ENCODE measurements around the gene ARHGEF4. TPM values are rescaled to one million over a fixed set of nuclear protein-coding genes. Genes with fewer than 3 reads are reported as not detected.

ARHGEF4 gene
- total and polyA plus RNA-seq, 10 of the 15 experiments (the other 5 are each of a cell fraction or from before 2014, with no cell fraction given), result 0.02 to 0.24 (median 0.16) TPM; not detected in 6

- TF ChIP-seq E4F1 (IDR thresholded peaks at IDR 0.05; ENCODE audit: borderline replicate concordance, partially characterized antibody) (no peak), RUNX3 (IDR thresholded peaks at IDR 0.05; ENCODE audit: low read length) (no peak), HDAC2 (IDR thresholded peaks at IDR 0.05) (no peak)
- TF ChIP-seq, protein P1, sequence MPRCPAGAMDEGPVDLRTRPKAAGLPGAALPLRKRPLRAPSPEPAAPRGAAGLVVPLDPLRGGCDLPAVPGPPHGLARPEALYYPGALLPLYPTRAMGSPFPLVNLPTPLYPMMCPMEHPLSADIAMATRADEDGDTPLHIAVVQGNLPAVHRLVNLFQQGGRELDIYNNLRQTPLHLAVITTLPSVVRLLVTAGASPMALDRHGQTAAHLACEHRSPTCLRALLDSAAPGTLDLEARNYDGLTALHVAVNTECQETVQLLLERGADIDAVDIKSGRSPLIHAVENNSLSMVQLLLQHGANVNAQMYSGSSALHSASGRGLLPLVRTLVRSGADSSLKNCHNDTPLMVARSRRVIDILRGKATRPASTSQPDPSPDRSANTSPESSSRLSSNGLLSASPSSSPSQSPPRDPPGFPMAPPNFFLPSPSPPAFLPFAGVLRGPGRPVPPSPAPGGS (IDR thresholded peaks at IDR 0.05; ENCODE audit: borderline replicate concordance, insufficient read depth, low read depth, low read length, poor library complexity, severe bottlenecking), result no peak
Observed at GRCh38 chr2:131005216-131005935, 168.7 kb downstream of the ARHGEF4 start (continued).

DNA sequence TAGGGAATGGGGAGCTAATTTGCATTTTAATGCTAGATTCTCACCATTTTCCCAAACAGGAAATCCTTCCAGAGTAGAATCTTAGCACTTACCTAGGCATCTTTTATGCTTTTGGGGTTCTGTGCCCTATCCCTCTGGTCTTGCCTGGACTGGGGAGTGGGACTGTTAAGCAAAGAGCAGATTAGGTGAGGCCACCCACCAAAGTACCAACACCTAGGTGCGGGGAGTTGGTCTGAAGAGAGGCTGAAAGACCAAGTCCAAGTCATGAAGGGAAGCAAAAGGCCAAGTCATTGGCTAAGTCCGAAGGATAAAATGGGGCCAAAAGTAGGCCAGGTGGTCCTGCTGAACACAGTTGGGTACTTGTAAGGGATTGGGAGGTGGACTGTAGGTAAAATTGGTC lies 169.8 kb downstream of the ARHGEF4 start:
- 77% methylated on average over 2 of the region's 2 CpGs for WGBS (ENCODE audit: insufficient coverage, insufficient replicate concordance, low lambda C conversion rate, missing lambda C conversion rate)
- RAD21 ChIA-PET (ENCODE audit: unreplicated experiment), result no interaction called here
- no peak overlapping the region for H3K4me2 ChIP-seq (ENCODE audit: control insufficient read depth, insufficient read depth)
- CTCF ChIA-PET, result no interaction called here
- SMC1A ChIA-PET (ENCODE audit: uncharacterized antibody, unreplicated experiment), result no interaction called here
- POLR2A ChIA-PET, result no interaction called here
- DNase-seq (ENCODE audit: low read depth, low spot score) (no peak), ATAC-seq (no peak), FAIRE-seq (no peak)
- H3K27ac ChIP-seq (ENCODE audit: control insufficient read depth, insufficient read depth), result no peak overlapping the region
- no peak overlapping the region for H3K9ac ChIP-seq (ENCODE audit: control insufficient read depth, insufficient read depth, low read length)
- no peak overlapping the region for H3K4me3 ChIP-seq
- no peaks in the 10 kb centered on the region for H3K9me3 ChIP-seq (replicated peaks; ENCODE audit: control insufficient read depth, insufficient read depth, low read length)
- H3K4me1 ChIP-seq (ENCODE audit: control insufficient read depth, insufficient read depth, low read length), result no peaks in the 10 kb centered on the region
- H4K20me1 ChIP-seq (ENCODE audit: control insufficient read depth, insufficient read depth), result no peaks in the 10 kb centered on the region
- no peaks in the 10 kb centered on the region for H3K36me3 ChIP-seq (ENCODE audit: control insufficient read depth in 2 of 2, insufficient read depth in 2 of 2, low read length in 1 of 2)
- no peaks in the 10 kb centered on the region for H3K79me2 ChIP-seq (ENCODE audit: control insufficient read depth, insufficient read depth, low read length)
- intact Hi-C loops (cut with micrococcal nuclease; ENCODE audit: unreplicated experiment), result no loop called here
- TF ChIP-seq SP1 (IDR thresholded peaks at IDR 0.05; ENCODE audit: low read depth, low read length) (no peak), GATAD2B (conservative IDR thresholded peaks at IDR 0.05; ENCODE audit: low read depth) (no peak), NR2F1 (conservative IDR thresholded peaks at IDR 0.05) (no peak), RUNX3 (IDR thresholded peaks at IDR 0.05; ENCODE audit: low read length) (no peak), BACH1 (IDR thresholded peaks at IDR 0.05; ENCODE audit: borderline replicate concordance) (no peak), ATF3 (IDR thresholded peaks at IDR 0.05; ENCODE audit: borderline replicate concordance, extremely low read depth, low read depth, low read length) (no peak), EZH2 (IDR thresholded peaks at IDR 0.05; ENCODE audit: borderline replicate concordance, control insufficient read depth, low read depth, low read length) (no peak)
- in situ Hi-C loops (cut with MboI), result no loop called here
- BruUV-seq (replicated peaks), result no TSS peak
- H2AFZ ChIP-seq (ENCODE audit: control insufficient read depth, low read depth, low read length), result no peak overlapping the region
- peaks cover 0 to 2% of the 10 kb centered on the region in 2 experiments; a peak in 1 of 4 replicates for H3K27me3 ChIP-seq (replicated peaks in 1 of 2; ENCODE audit: control insufficient read depth in 2 of 2, insufficient read depth in 2 of 2, low read length in 1 of 2)
